NAMALWA (cell line): ENCODE results near the gene DSP.

Source experiments
- DNase-seq: peaks from one replicate; pipeline ENCODE4 v3.0.0-alpha.2; 2015; ENCODE audit warnings: low spot score

DSP gene

GRCh38 chr6:7541175-7542064 is at the start of gene DSP:
TSS of gene DSP (plus strand) at chr6:7541671. CDS start at chr6:7541916, 245 bp downstream.
- DNase-seq, result no peak

GRCh38 chr6:7493866-7494265 is 47.6 kb upstream of the DSP start:
- DNase-seq, result no peak

- no peak for DNase-seq
Observed at GRCh38 chr6:7494638-7495037, 46.8 kb upstream of the DSP start.

GRCh38 chr6:7496266-7496875 is 45.1 kb upstream of the DSP start:
- no peak for DNase-seq

- DNase-seq, result no peak
Observed at GRCh38 chr6:7500752-7501282, 40.7 kb upstream of the DSP start.

- DNase-seq, result no peak
Observed at GRCh38 chr6:7502743-7503142, 38.7 kb upstream of the DSP start.

GRCh38 chr6:7504041-7504440 is 37.4 kb upstream of the DSP start:
- no peak for DNase-seq

- DNase-seq, result no peak
Observed at GRCh38 chr6:7505189-7505699, 36.2 kb upstream of the DSP start.

- DNase-seq, result no peak
Observed at GRCh38 chr6:7507600-7507999, 33.9 kb upstream of the DSP start.

GRCh38 chr6:7512320-7512719 is 29.2 kb upstream of the DSP start:
- DNase-seq, result no peak

- DNase-seq, result no peak
Observed at GRCh38 chr6:7513529-7513928, 27.9 kb upstream of the DSP start.

GRCh38 chr6:7515363-7515762 is 26.1 kb upstream of the DSP start:
- DNase-seq, result no peak

GRCh38 chr6:7518877-7519276 is 22.6 kb upstream of the DSP start:
- no peak for DNase-seq

- no peak for DNase-seq
Observed at GRCh38 chr6:7522873-7523272, 18.6 kb upstream of the DSP start.

GRCh38 chr6:7523922-7524321 is 17.5 kb upstream of the DSP start:
- no peak for DNase-seq

- DNase-seq, result no peak
Observed at GRCh38 chr6:7526755-7527154, 14.7 kb upstream of the DSP start.

GRCh38 chr6:7528565-7528964 is 12.9 kb upstream of the DSP start:
- DNase-seq, result no peak

- no peak for DNase-seq
Observed at GRCh38 chr6:7529141-7529540, 12.3 kb upstream of the DSP start.

GRCh38 chr6:7532232-7532631 is 9.2 kb upstream of the DSP start:
- DNase-seq, result no peak

GRCh38 chr6:7532821-7533220 is 8.7 kb upstream of the DSP start:
- no peak for DNase-seq

GRCh38 chr6:7534192-7534591 is 7.3 kb upstream of the DSP start:
- no peak for DNase-seq

GRCh38 chr6:7535498-7535897 is 6.0 kb upstream of the DSP start:
- no peak for DNase-seq

- DNase-seq, result no peak
Observed at GRCh38 chr6:7537565-7538174, 3.8 kb upstream of the DSP start.
